Activated naive CD8-positive, alpha-beta T cell treated with anti-CD3 and anti-CD28 coated beads, Interleukin-2, amount 10 ng/mL, durations not matched to agents 7 days and 5 days (primary cell): Measurements from ENCODE around the gene SMIM35. TPM values are rescaled to one million over a fixed set of nuclear protein-coding genes. Genes with fewer than 3 reads are reported as not detected.
A peak's percentile ranks its signal among the peaks of the same experiment; 100 is the strongest.
"Not testable (repeated sequence)": the region's sequence is repeated elsewhere in the genome, so short reads cannot be mapped to it uniquely, and the experiment has no call there.

Experiments used
- ATAC-seq: fragments of 150-1000 bp; cut with Tn5 transposase; one replicate; pipeline ENCODE4 v1.10.0; 2021; ENCODE audit warnings: low read depth, moderate library complexity
- POLR2A ChIA-PET: fragments of 350-600 bp; sonication (Branson Sonifier 250); formaldehyde crosslinking; loops from one replicate; lab custom pipeline; 2021; ENCODE audit warnings: antibody characterized with exemption; lab: Charles Lee
- DNase-seq: peaks from one replicate; pipeline ENCODE4 v3.0.0; 2021
- H3K27ac Mint-ChIP-seq: one replicate; pipeline ENCODE4 v1.8.0; 2022; ENCODE audit warnings: mild to moderate bottlenecking, mixed read lengths
- H3K27me3 Mint-ChIP-seq: one replicate; pipeline ENCODE4 v1.8.0; 2022; ENCODE audit warnings: mild to moderate bottlenecking, moderate library complexity, mixed read lengths
- H3K36me3 Mint-ChIP-seq: one replicate; pipeline ENCODE4 v1.8.0; 2021; ENCODE audit warnings: mild to moderate bottlenecking, mixed read lengths
- H3K4me1 Mint-ChIP-seq: one replicate; pipeline ENCODE4 v1.8.0; 2021; ENCODE audit warnings: mixed read lengths
- H3K4me3 Mint-ChIP-seq: one replicate; pipeline ENCODE4 v1.8.0; 2022; ENCODE audit warnings: mild to moderate bottlenecking, moderate library complexity, mixed read lengths
- H3K9me3 Mint-ChIP-seq: one replicate; pipeline ENCODE4 v1.8.0; 2021; ENCODE audit warnings: mixed read lengths
- total RNA-seq, 2 experiments: library from RNA; stranded (reverse); gene quantifications; one replicate each; pipeline ENCODE4 v1.2.3, GENCODE V29; 2021

Gene SMIM35
- total RNA-seq, 2 experiments from 2014 or later: 3.0 to 3.1 TPM

- POLR2A ChIA-PET: interaction anchor here (0.6 to 2.9 kb wide), 21 partner anchors 12 to 785 kb away, joined by 3 to 109 read pairs (median 4); partner anchors contain the start of gene IL10RA
These were observed 70.7 kb downstream of the SMIM35 start for GRCh38 chr11:118016104-118016503.

GRCh38 chr11:118015385-118015841 lies 71.3 kb downstream of the SMIM35 start:
- DNase-seq: peak; percentile 60
- peaks cover 23% of the 10 kb centered on the region for H3K9me3 Mint-ChIP-seq
- peaks cover 40% of the 10 kb centered on the region for H3K36me3 Mint-ChIP-seq
- POLR2A ChIA-PET: interaction anchor here (0.6 to 2.9 kb wide), 18 partner anchors 12 to 785 kb away, joined by 3 to 109 read pairs (median 5); partner anchors contain the start of gene IL10RA
- peak; percentile 58 for ATAC-seq
- peak overlapping the region; percentile 58 for H3K4me3 Mint-ChIP-seq
- no peaks in the 10 kb centered on the region for H3K27me3 Mint-ChIP-seq
- peaks cover 59% of the 10 kb centered on the region for H3K4me1 Mint-ChIP-seq
- H3K27ac Mint-ChIP-seq: peak overlapping the region; percentile 88

More at GRCh38 chr11:118016104-118016503, 70.7 kb downstream of the SMIM35 start:
- peak overlapping the region; percentile 88 for H3K27ac Mint-ChIP-seq
- ATAC-seq (peak; percentile 48), DNase-seq (peak; percentile 42)
- peaks cover 54% of the 10 kb centered on the region for H3K4me1 Mint-ChIP-seq
- peaks cover 40% of the 10 kb centered on the region for H3K36me3 Mint-ChIP-seq
- H3K27me3 Mint-ChIP-seq: no peaks in the 10 kb centered on the region
- peaks cover 23% of the 10 kb centered on the region for H3K9me3 Mint-ChIP-seq
- peak overlapping the region; percentile 58 for H3K4me3 Mint-ChIP-seq

GRCh38 chr11:118014022-118014421 lies 72.7 kb downstream of the SMIM35 start:
- peaks cover 17% of the 10 kb centered on the region for H3K9me3 Mint-ChIP-seq
- H3K4me1 Mint-ChIP-seq: peaks cover 69% of the 10 kb centered on the region
- H3K36me3 Mint-ChIP-seq: peaks cover 33% of the 10 kb centered on the region
- H3K27me3 Mint-ChIP-seq: no peaks in the 10 kb centered on the region
- ATAC-seq (no peak), DNase-seq (no peak)
- H3K27ac Mint-ChIP-seq: peak overlapping the region; percentile 88
- peak overlapping the region; percentile 35 for H3K4me3 Mint-ChIP-seq
- POLR2A ChIA-PET: interaction anchor here (2.2 kb wide), 1 partner anchor 11 kb away, joined by 21 read pairs; no protein-coding TSS in a partner anchor

GRCh38 chr11:118012083-118012669 lies 74.6 kb downstream of the SMIM35 start:
- DNase-seq (peak; percentile 35), ATAC-seq (no peak)
- POLR2A ChIA-PET: interaction anchor here (0.6 to 2.2 kb wide), 3 partner anchors 9 to 42 kb away, joined by 5 to 21 read pairs (median 6); no protein-coding TSS in a partner anchor
- H3K9me3 Mint-ChIP-seq: peaks cover 5% of the 10 kb centered on the region
- H3K4me1 Mint-ChIP-seq: peaks cover 87% of the 10 kb centered on the region
- peak overlapping the region; percentile 86 for H3K27ac Mint-ChIP-seq
- no peaks in the 10 kb centered on the region for H3K27me3 Mint-ChIP-seq
- H3K36me3 Mint-ChIP-seq: peaks cover 26% of the 10 kb centered on the region
- peak overlapping the region; percentile 55 for H3K4me3 Mint-ChIP-seq

- H3K27me3 Mint-ChIP-seq: no peaks in the 10 kb centered on the region
- no peak overlapping the region for H3K4me3 Mint-ChIP-seq
- peaks cover 22% of the 10 kb centered on the region for H3K36me3 Mint-ChIP-seq
- H3K4me1 Mint-ChIP-seq: peaks cover 86% of the 10 kb centered on the region
- DNase-seq (peak; percentile 30), ATAC-seq (no peak)
- peaks cover 2% of the 10 kb centered on the region for H3K9me3 Mint-ChIP-seq
- POLR2A ChIA-PET: interaction anchor here (1.0 to 1.3 kb wide), 2 partner anchors 8 to 42 kb away, joined by 3 to 5 read pairs; no protein-coding TSS in a partner anchor
- peak overlapping the region; percentile 86 for H3K27ac Mint-ChIP-seq
These were observed 75.9 kb downstream of the SMIM35 start for GRCh38 chr11:118010738-118011461.

GRCh38 chr11:118009864-118010737 lies 76.7 kb downstream of the SMIM35 start:
- no peak for ATAC-seq
- POLR2A ChIA-PET: interaction anchor here (1.0 to 1.5 kb wide), 2 partner anchors 22 to 43 kb away, joined by 3 to 4 read pairs; no protein-coding TSS in a partner anchor

GRCh38 chr11:118008271-118008911 lies 78.4 kb downstream of the SMIM35 start:
- Mint-ChIP-seq H3K9me3 (peaks cover 5% of the 10 kb centered on the region), H3K27me3 (no peaks in the 10 kb centered on the region), H3K4me3 (peak overlapping the region; percentile 79), H3K27ac (peak overlapping the region; percentile 99), H3K4me1 (peaks cover 87% of the 10 kb centered on the region), H3K36me3 (peaks cover 25% of the 10 kb centered on the region)
- DNase-seq (no peak), ATAC-seq (no peak)
- POLR2A ChIA-PET: interaction anchor here (0.5 to 32.4 kb wide), 12 partner anchors 7 to 571 kb away, joined by 3 to 608 read pairs (median 13); partner anchors contain the start of gene IL10RA

More at GRCh38 chr11:118009864-118010737, 76.7 kb downstream of the SMIM35 start:
- no peak for DNase-seq
- Mint-ChIP-seq H3K27ac (peak overlapping the region; percentile 86), H3K4me3 (no peak overlapping the region), H3K36me3 (peaks cover 24% of the 10 kb centered on the region), H3K27me3 (no peaks in the 10 kb centered on the region), H3K4me1 (peaks cover 86% of the 10 kb centered on the region), H3K9me3 (peaks cover 2% of the 10 kb centered on the region)

GRCh38 chr11:118007563-118008270 lies 79.0 kb downstream of the SMIM35 start:
- Mint-ChIP-seq H3K27ac (peak overlapping the region; percentile 99), H3K4me1 (peaks cover 88% of the 10 kb centered on the region)
- POLR2A ChIA-PET: interaction anchor here (0.5 to 32.4 kb wide), 13 partner anchors 8 to 571 kb away, joined by 3 to 608 read pairs (median 6); partner anchors contain the start of gene IL10RA

GRCh38 chr11:118007040-118007439 lies 79.7 kb downstream of the SMIM35 start:
- H3K9me3 Mint-ChIP-seq: peaks cover 5% of the 10 kb centered on the region
- no peaks in the 10 kb centered on the region for H3K27me3 Mint-ChIP-seq
- peaks cover 89% of the 10 kb centered on the region for H3K4me1 Mint-ChIP-seq
- POLR2A ChIA-PET: interaction anchor here (0.6 to 32.4 kb wide), 12 partner anchors 9 to 1178 kb away, joined by 3 to 608 read pairs (median 13); partner anchors contain the start of gene IL10RA
- peaks cover 22% of the 10 kb centered on the region for H3K36me3 Mint-ChIP-seq
- peak overlapping the region; percentile 79 for H3K4me3 Mint-ChIP-seq
- no peak for ATAC-seq
- no peak for DNase-seq
- peak overlapping the region; percentile 99 for H3K27ac Mint-ChIP-seq

More at GRCh38 chr11:118007563-118008270, 79.0 kb downstream of the SMIM35 start:
- peaks cover 22% of the 10 kb centered on the region for H3K36me3 Mint-ChIP-seq
- ATAC-seq: peak; percentile 65
- peak overlapping the region; percentile 79 for H3K4me3 Mint-ChIP-seq
- DNase-seq: peak; percentile 50
- H3K27me3 Mint-ChIP-seq, H3K9me3 Mint-ChIP-seq: not testable (repeated sequence)

- Mint-ChIP-seq H3K4me3 (peak overlapping the region; percentile 42), H3K4me1 (peaks cover 90% of the 10 kb centered on the region), H3K27me3 (no peaks in the 10 kb centered on the region), H3K36me3 (peaks cover 25% of the 10 kb centered on the region), H3K9me3 (peaks cover 5% of the 10 kb centered on the region), H3K27ac (peak overlapping the region; percentile 96)
- DNase-seq: no peak
- POLR2A ChIA-PET: interaction anchor here (2.0 to 32.4 kb wide), 5 partner anchors 9 to 55 kb away, joined by 22 to 608 read pairs (median 109); partner anchors contain the start of gene IL10RA
- ATAC-seq: no peak
These were observed 80.6 kb downstream of the SMIM35 start for GRCh38 chr11:118006153-118006534.
